Measurements from ENCODE around the gene MTUS2.

DNA sequence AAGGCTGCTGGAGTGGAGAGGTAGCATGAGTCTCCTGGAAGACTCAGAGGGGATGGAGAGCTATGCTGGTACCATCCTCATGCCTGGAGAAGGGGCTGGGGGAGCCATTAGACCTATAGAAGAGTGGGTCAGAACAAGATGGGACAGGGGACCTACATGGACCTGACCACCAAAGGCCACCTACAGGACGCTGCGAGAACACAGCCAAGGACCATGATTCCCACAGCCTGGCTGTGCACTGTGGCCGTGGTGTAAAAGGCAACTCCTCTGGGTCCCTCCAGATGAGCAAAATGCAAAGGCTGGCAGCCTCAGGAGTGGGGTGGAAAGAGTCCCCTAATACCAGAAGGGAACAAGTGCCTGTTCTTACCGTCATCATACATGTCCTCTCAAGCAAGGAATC, 559.1 kb downstream of the MTUS2 start:
- TF ChIP-seq, protein P1, sequence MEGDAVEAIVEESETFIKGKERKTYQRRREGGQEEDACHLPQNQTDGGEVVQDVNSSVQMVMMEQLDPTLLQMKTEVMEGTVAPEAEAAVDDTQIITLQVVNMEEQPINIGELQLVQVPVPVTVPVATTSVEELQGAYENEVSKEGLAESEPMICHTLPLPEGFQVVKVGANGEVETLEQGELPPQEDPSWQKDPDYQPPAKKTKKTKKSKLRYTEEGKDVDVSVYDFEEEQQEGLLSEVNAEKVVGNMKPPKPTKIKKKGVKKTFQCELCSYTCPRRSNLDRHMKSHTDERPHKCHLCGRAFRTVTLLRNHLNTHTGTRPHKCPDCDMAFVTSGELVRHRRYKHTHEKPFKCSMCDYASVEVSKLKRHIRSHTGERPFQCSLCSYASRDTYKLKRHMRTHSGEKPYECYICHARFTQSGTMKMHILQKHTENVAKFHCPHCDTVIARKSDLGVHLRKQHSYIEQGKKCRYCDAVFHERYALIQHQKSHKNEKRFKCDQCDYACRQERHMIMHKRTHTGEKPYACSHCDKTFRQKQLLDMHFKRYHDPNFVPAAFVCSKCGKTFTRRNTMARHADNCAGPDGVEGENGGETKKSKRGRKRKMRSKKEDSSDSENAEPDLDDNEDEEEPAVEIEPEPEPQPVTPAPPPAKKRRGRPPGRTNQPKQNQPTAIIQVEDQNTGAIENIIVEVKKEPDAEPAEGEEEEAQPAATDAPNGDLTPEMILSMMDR (IDR thresholded peaks at IDR 0.05): no peak
- no peak for TF ChIP-seq POLR2A (IDR thresholded peaks at IDR 0.05)

All from body of pancreas (tissue), 4 donors.